Stimulated activated CD8-positive, alpha-beta memory T cell treated with anti-CD3 and anti-CD28 coated beads, Interleukin-15, amount 100 ng/mL, for 4 hours (primary cell): ENCODE results near the gene FAF1.
"Not testable (repeated sequence)": the region's sequence is repeated elsewhere in the genome, so short reads cannot be mapped to it uniquely, and the experiment has no call there.

Source experiments
- DNase-seq, 2 donors: peaks; one replicate each; pipeline ENCODE4 v3.0.0-alpha.2; 2020; ENCODE audit warnings: low read depth in 2 of 2

The FAF1 gene

GRCh38 chr1:50959303-50959912, 659 bp downstream of the FAF1 start:
- no peak for DNase-seq

- DNase-seq: no peak
Observed at GRCh38 chr1:50955116-50955515, 5.0 kb downstream of the FAF1 start.

- DNase-seq: not testable (repeated sequence)
Observed at GRCh38 chr1:50952566-50952965, 7.5 kb downstream of the FAF1 start.

GRCh38 chr1:50950396-50950795, 9.7 kb downstream of the FAF1 start:
- DNase-seq: no peak

GRCh38 chr1:50949286-50949982, 10.6 kb downstream of the FAF1 start:
- DNase-seq: no peak

- no peak for DNase-seq
Observed at GRCh38 chr1:50942334-50942733, 17.7 kb downstream of the FAF1 start.

GRCh38 chr1:50940291-50940690, 19.8 kb downstream of the FAF1 start:
- DNase-seq: no peak

- DNase-seq: no peak
Observed at GRCh38 chr1:50936321-50936720, 23.7 kb downstream of the FAF1 start.

GRCh38 chr1:50935276-50935675, 24.8 kb downstream of the FAF1 start:
- DNase-seq: not testable (repeated sequence)

GRCh38 chr1:50934838-50935237, 25.2 kb downstream of the FAF1 start:
- DNase-seq: no peak

- DNase-seq: not testable (repeated sequence)
Observed at GRCh38 chr1:50933770-50934169, 26.3 kb downstream of the FAF1 start.

- not testable (repeated sequence) for DNase-seq
Observed at GRCh38 chr1:50932043-50932442, 28.0 kb downstream of the FAF1 start.

- no peak for DNase-seq
Observed at GRCh38 chr1:50930965-50931737, 28.9 kb downstream of the FAF1 start.

GRCh38 chr1:50930193-50930592, 29.9 kb downstream of the FAF1 start:
- no peak for DNase-seq

- no peak for DNase-seq
Observed at GRCh38 chr1:50929376-50929958, 30.6 kb downstream of the FAF1 start.

GRCh38 chr1:50923564-50923963, 36.5 kb downstream of the FAF1 start:
- no peak for DNase-seq

- DNase-seq: no peak
Observed at GRCh38 chr1:50921029-50921428, 39.0 kb downstream of the FAF1 start.

- no peak for DNase-seq
Observed at GRCh38 chr1:50920409-50920808, 39.7 kb downstream of the FAF1 start.

- no peak for DNase-seq
Observed at GRCh38 chr1:50917138-50918137, 42.6 kb downstream of the FAF1 start.

GRCh38 chr1:50915621-50916020, 44.4 kb downstream of the FAF1 start:
- no peak for DNase-seq

GRCh38 chr1:50913954-50914353, 46.1 kb downstream of the FAF1 start:
- DNase-seq: no peak
